Large intestine (tissue), 3 donors: Measurements from ENCODE around the gene EEFSEC. TPM values are rescaled to one million over a fixed set of nuclear protein-coding genes. Genes with fewer than 3 reads are reported as not detected.

Experiments
- DNase-seq, 2 donors: peaks; one replicate each; pipeline versions ENCODE4 v3.0.0 to v3.0.0-alpha.2; 2013
- H3K27ac ChIP-seq: one replicate; pipeline ENCODE4 v1.5.1; 2013; ENCODE audit warnings: low read length
- H3K27me3 ChIP-seq: 2 replicates; pipeline ENCODE4 v1.6.1; 2013; ENCODE audit warnings: low read length; ENCODE audit not compliant: control insufficient read depth, insufficient read depth
- H3K36me3 ChIP-seq: 2 replicates; pipeline ENCODE4 v1.6.1; 2013; ENCODE audit warnings: low read length; ENCODE audit not compliant: control insufficient read depth, insufficient read depth
- H3K4me1 ChIP-seq: one replicate; pipeline ENCODE4 v1.6.1; 2013; ENCODE audit warnings: low read length; ENCODE audit not compliant: control insufficient read depth, insufficient read depth
- H3K4me3 ChIP-seq: one replicate; pipeline ENCODE4 v1.5.1; 2013; ENCODE audit warnings: low read length
- H3K9me3 ChIP-seq: one replicate; pipeline ENCODE4 v1.6.1; 2013; ENCODE audit warnings: mild to moderate bottlenecking, low read depth, low read length, moderate library complexity; ENCODE audit not compliant: control insufficient read depth
- WGBS: methylation state at CpG from one replicate; pipeline ENCODE4 v1.1.5; 2013; ENCODE audit warnings: low lambda C conversion rate; ENCODE audit not compliant: insufficient coverage; 5-methylcytosine and 5-hydroxymethylcytosine counted together
- polyA plus RNA-seq: library from polyadenylated mRNA; unstranded; fragments of 120-200 nt; gene quantifications from one replicate; pipeline ENCODE4 v1.2.1, GENCODE V29; 2013

Gene EEFSEC
- polyA plus RNA-seq, 1 donor, result 23.9 TPM

- DNase-seq, result no peak
- Histone ChIP-seq H3K27ac (no peak overlapping the region), H3K36me3 (peaks cover 7% of the 10 kb centered on the region), H3K4me1 (peaks cover 34% of the 10 kb centered on the region), H3K27me3 (no peaks in the 10 kb centered on the region), H3K9me3 (no peaks in the 10 kb centered on the region), H3K4me3 (no peak overlapping the region)
- WGBS, result 80% methylated on average over 1 of the region's 4 CpGs
These were observed 173.0 kb downstream of the EEFSEC start for GRCh38 chr3:128326051-128326823.

- no peak overlapping the region for H3K4me3 ChIP-seq
- H3K27ac ChIP-seq, result no peak overlapping the region
- DNase-seq, result no peak
- WGBS, result no CpG with 5 or more reads among the region's 6 CpGs
- no peaks in the 10 kb centered on the region for H3K9me3 ChIP-seq
- H3K4me1 ChIP-seq, result peaks cover 34% of the 10 kb centered on the region
- H3K27me3 ChIP-seq, result no peaks in the 10 kb centered on the region
- peaks cover 7% of the 10 kb centered on the region for H3K36me3 ChIP-seq
These were observed 174.3 kb downstream of the EEFSEC start for GRCh38 chr3:128327606-128328031.

- WGBS, result 100% methylated on average over 1 of the region's 12 CpGs
- no peak overlapping the region for H3K4me3 ChIP-seq
- H3K4me1 ChIP-seq, result peaks cover 25% of the 10 kb centered on the region
- H3K36me3 ChIP-seq, result peaks cover 7% of the 10 kb centered on the region
- no peak overlapping the region for H3K27ac ChIP-seq
- H3K27me3 ChIP-seq, result no peaks in the 10 kb centered on the region
- DNase-seq, result no peak
- no peaks in the 10 kb centered on the region for H3K9me3 ChIP-seq
These were observed 175.5 kb downstream of the EEFSEC start for GRCh38 chr3:128328546-128329458.

GRCh38 chr3:128329491-128330213 is 176.4 kb downstream of the EEFSEC start:
- H3K9me3 ChIP-seq, result no peaks in the 10 kb centered on the region
- WGBS, result no CpG with 5 or more reads among the region's 6 CpGs
- no peak overlapping the region for H3K27ac ChIP-seq
- peaks cover 16% of the 10 kb centered on the region for H3K4me1 ChIP-seq
- H3K36me3 ChIP-seq, result peaks cover 7% of the 10 kb centered on the region
- H3K27me3 ChIP-seq, result no peaks in the 10 kb centered on the region
- no peak for DNase-seq
- H3K4me3 ChIP-seq, result no peak overlapping the region

GRCh38 chr3:128330214-128330842 is 177.0 kb downstream of the EEFSEC start:
- H3K27ac ChIP-seq, result no peak overlapping the region
- no peaks in the 10 kb centered on the region for H3K9me3 ChIP-seq
- H3K36me3 ChIP-seq, result peaks cover 7% of the 10 kb centered on the region
- H3K4me1 ChIP-seq, result peaks cover 9% of the 10 kb centered on the region
- DNase-seq, result peak in 1 of 2 donors; percentile 68
- H3K4me3 ChIP-seq, result no peak overlapping the region
- WGBS, result no CpG with 5 or more reads among the region's 13 CpGs
- no peaks in the 10 kb centered on the region for H3K27me3 ChIP-seq

GRCh38 chr3:128334086-128334645 is 180.9 kb downstream of the EEFSEC start:
- Histone ChIP-seq H3K4me1 (peaks cover 13% of the 10 kb centered on the region), H3K27me3 (no peaks in the 10 kb centered on the region), H3K9me3 (no peaks in the 10 kb centered on the region), H3K27ac (no peak overlapping the region), H3K4me3 (no peak overlapping the region), H3K36me3 (no peaks in the 10 kb centered on the region)
- DNase-seq, result no peak
- no CpG with 5 or more reads among the region's 8 CpGs for WGBS

- no peak overlapping the region for H3K4me3 ChIP-seq
- no peak for DNase-seq
- no CpG with 5 or more reads among the region's 3 CpGs for WGBS
- H3K36me3 ChIP-seq, result no peaks in the 10 kb centered on the region
- peaks cover 13% of the 10 kb centered on the region for H3K4me1 ChIP-seq
- no peak overlapping the region for H3K27ac ChIP-seq
- H3K27me3 ChIP-seq, result no peaks in the 10 kb centered on the region
- H3K9me3 ChIP-seq, result no peaks in the 10 kb centered on the region
These were observed 181.5 kb downstream of the EEFSEC start for GRCh38 chr3:128334766-128335165.

GRCh38 chr3:128335621-128336296 is 182.5 kb downstream of the EEFSEC start:
- Histone ChIP-seq H3K27me3 (no peaks in the 10 kb centered on the region), H3K4me3 (no peak overlapping the region), H3K36me3 (peaks cover under 1% of the 10 kb centered on the region), H3K27ac (no peak overlapping the region), H3K4me1 (peaks cover 6% of the 10 kb centered on the region), H3K9me3 (no peaks in the 10 kb centered on the region)
- WGBS, result no CpG with 5 or more reads among the region's 5 CpGs
- no peak for DNase-seq

- H3K4me1 ChIP-seq, result peaks cover 6% of the 10 kb centered on the region
- no CpG with 5 or more reads among the region's 14 CpGs for WGBS
- no peaks in the 10 kb centered on the region for H3K27me3 ChIP-seq
- no peak for DNase-seq
- no peaks in the 10 kb centered on the region for H3K9me3 ChIP-seq
- H3K36me3 ChIP-seq, result peaks cover 8% of the 10 kb centered on the region
- H3K4me3 ChIP-seq, result no peak overlapping the region
- H3K27ac ChIP-seq, result no peak overlapping the region
These were observed 183.3 kb downstream of the EEFSEC start for GRCh38 chr3:128336337-128337156.
